Testis (tissue), 2 donors: ENCODE measurements around the gene SLC9A6.

ENCODE experiments used
- CTCF ChIP-seq, 3 experiments: fragments of 450-650 bp in 2 of 3; fragments of 200-600 bp in 1 of 3; sonication (generic) in 1 of 3; IDR thresholded peaks; one replicate each; pipeline ENCODE4 v1.5.1; 2016 to 2019; ENCODE audit warnings: antibody characterized with exemption in 3 of 3, mild to moderate bottlenecking in 2 of 3, moderate library complexity in 1 of 3
- POLR2A ChIP-seq: fragments of 450-650 bp; IDR thresholded peaks from one replicate; pipeline ENCODE4 v1.6.1; 2017; ENCODE audit warnings: antibody characterized with exemption, mild to moderate bottlenecking, moderate library complexity

DNA sequence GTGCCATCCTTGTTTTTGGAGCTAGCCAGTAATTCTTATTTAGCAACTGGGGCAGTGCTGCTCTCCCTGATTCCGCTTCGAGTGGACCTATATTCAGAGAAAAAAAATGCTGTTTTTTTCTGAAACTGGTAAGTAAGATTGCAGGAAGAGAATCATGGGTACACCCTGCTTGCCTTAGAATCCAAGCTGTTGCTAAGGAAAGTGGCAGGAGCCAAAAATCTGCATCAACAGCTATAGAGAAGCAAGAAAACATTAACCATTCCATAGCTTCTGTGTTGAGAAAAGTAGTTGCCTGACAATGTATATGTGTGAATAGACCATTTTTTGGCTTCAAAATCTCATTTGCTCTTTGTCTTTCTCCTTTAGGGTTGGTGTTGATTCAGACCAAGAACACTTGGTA, 44.5 kb downstream of the SLC9A6 start:
- no peak for TF ChIP-seq CTCF (IDR thresholded peaks at IDR 0.05)
- TF ChIP-seq POLR2A: no peak
